UCSD-AML1 (cell line): ENCODE data around the gene SMOC2.
"Not testable (repeated sequence)": the region's sequence is repeated elsewhere in the genome, so short reads cannot be mapped to it uniquely, and the experiment has no call there.

ENCODE experiments used
- DNase-seq: peaks from one replicate; lab custom pipeline; 2025; ENCODE audit not compliant: unreplicated experiment; lab: John Stamatoyannopoulos, UW

The SMOC2 gene

DNA sequence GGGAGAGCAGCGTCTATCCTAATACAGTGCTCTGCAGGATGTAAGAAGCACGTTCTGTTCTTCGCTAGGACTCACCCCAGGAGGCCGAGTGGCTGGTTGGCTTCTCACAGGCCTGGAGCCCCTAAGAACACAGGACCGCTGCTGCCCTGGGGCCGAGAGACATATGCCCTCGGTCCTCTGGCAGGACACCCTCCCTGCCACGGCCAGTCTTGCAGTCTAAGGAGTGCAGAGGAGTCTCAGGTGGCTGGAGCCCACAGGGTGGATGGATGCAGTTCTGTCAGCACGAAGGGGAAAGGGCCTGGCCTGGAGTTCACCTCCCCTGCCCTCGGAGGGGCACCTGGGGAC lies 96.5 kb downstream of the SMOC2 start:
- no peak for DNase-seq

DNA sequence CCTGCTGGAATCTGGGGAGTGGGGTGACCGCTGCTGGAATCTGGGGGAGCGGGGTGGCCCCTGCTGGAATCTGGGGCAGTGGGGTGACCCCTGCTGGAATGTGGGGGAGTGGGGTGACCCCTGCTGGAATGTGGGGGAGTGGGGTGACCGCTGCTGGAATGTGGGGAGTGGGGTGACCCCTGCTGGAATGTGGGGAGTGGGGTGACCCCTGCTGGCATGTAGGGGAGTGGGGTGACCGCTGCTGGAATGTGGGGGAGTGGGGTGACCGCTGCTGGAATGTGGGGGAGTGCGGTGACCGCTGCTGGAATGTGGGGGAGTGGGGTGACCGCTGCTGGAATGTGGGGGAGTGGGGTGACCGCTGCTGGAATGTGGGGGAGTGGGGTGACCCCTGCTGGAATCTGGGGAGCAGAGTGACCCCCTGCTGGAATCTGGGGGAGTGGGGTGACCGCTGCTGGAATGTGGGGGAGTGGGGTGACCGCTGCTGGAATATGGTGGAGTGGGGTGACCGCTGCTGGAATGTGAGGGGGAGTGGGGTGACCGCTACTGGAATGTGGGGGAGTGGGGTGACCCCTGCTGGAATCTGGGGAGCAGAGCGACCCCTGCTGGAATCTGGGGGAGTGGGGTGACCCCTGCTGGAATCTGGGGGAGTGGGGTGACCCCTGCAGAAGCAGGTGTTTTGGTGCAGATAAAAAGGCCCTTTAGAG lies 97.4 kb downstream of the SMOC2 start:
- DNase-seq, result not testable (repeated sequence)

DNA sequence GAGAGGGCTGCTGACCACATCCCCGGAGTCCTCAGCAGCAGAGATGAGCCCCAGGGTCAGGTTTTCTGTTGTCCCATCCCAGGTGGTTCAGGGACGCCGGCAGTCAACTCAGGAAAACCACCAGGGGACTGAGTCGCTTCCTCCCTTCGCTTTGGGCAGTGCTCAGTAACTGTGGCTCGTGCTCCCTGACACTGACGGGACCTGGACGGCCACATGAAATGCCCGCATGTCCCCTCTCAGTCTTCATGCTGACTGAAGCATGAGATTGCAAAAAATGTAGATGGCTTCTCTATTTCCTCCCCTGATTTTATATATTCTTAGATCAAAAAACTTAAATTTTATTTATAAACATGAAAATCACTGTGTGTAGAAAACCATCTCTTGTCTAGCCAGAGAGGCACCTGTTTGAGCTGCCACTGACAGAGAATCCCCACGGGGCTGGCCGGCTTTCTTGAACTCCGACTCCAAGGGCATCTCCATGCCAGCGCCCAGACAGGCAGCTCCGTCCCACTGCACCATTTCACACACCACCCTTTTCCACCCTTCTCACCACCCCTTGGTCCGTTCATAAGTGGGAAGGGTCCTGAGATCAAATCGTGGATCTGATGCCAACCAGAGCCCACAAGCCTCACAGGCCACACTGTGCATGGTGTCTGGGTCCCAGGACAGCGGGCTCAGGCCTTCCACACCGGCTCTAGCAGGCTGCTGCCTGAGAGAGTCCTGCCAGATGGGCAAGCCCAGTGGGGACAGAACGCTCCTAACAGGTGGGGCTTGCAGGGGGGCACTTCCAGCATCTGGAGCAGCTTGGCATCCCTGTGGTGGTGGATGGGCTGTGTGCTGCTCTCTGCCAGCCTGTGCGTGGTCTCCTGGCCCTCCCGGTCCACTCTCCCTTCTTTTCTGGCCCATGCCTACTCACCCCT lies 98.2 kb downstream of the SMOC2 start:
- DNase-seq, result no peak

DNA sequence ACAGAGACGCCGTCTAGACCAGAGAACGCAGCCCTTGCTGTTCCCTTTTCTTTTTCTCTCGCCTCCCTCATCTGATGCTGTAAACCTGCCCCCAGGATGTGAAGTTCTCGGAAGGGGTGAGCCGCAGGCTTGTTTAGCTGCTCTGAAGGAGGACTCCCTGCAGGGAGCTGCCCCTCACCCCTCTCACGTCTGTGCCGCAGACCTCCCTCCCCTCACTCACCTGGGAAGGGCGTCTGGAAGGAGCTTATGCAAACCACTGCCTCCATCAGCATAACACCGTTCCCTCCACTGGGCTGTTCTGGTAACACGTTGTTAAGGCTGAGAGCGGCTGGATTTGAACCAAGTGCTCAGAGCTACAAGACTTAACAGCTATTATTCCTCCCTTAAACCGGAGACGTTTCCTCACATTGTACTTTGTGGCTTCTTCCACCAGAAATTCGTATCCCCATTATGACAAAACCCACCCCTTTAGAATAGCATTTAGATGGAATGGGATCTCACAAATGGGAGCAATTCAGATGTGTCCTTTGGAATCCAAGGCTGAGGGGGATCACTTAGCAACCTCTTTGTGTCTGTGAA lies 99.8 kb downstream of the SMOC2 start:
- no peak for DNase-seq

DNA sequence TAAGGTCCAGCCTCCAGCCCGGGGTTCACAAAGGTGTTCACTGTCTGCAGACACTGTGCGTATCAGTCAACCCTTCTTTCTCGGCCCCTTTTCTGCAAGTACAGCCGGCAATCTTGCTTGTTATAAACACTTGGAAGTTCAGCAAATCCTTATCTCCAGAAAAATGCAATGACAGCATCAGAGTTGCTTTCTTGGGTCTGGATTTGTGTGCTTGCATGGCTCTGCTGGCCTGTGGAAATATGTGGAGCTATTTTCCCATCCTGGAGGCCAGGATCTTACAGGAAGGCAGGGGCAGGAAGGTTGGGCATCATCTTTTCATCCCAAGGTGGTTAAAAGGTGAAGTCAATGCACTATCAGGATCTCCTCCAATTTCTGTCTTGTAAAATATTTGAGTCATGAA lies 100.3 kb downstream of the SMOC2 start:
- DNase-seq, result no peak

DNA sequence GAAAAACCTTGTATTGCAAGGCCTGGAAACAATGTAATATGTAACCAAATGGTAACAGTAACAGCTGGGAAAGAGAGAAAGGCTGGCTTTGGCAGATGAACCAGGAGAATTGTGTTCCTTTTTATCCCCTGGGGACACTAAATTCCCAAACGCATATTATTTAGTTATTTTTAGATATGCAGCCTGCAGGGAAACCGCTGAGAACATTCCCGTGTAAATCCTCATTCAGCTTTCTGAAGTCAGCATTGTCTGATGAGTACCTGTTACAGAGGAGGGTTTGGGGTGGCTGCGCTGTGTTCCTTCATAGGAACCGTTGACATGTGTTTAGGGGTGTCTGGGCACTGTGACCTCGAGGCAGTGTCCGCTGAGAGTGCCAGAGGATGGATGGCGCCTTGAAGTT lies 101.3 kb downstream of the SMOC2 start:
- DNase-seq, result no peak

DNA sequence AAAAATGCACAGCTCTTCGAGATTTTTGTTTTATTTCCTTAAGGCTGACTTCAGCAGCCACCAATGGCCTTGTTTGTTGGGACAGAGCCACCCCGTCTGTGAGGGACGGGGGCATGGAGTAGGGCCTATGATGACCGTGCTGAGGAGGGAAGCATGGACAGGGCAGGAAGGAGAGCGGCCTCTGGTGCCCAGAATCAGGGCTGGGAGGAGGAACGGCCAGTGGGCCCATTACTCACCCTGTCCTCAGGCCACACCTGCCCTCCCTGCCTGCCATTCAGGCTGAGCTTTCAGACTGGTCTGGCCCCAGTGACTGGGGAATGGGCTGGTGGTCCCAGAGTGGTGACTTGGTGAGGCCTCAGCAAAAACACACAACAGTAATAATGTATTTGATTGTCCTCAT lies 104.4 kb downstream of the SMOC2 start:
- DNase-seq, result no peak

DNA sequence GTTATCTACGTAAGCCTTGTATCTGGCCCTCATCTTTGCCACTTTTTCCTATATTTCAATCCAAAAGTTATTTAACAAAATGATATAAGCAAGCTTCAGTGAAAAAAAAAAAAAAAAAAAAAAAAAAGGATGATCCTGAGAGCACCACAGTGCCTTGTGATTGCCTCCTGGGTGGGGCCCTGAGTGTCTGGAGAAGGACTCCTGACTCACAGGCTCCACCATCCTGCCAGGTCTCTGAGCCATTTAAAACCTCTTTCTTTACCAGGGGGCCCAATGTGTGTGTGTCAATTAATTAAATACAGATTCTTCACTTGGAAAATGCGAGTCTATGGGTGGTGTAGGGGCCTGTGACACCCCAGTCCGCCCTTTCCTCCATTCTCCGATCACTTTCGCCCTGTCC lies 105.2 kb downstream of the SMOC2 start:
- DNase-seq, result no peak

DNA sequence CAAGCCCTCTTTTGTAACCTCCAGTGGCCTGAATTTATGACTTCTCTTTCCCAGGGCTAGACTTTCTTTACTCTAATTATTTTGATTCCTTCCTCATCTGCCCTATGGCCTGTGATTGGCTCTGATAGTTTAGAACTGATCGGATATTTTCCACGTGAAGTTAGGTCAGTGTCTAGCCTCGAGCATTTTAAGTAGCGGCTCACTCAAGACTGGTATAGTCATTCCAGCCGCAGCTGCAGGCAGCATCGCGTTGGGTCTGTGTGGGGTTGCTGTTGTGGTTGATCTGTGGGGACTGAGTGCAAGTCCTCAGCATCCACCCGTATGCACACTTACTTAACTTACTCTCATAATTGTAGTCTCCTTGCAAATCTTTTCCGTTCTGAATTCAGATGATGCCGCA lies 105.7 kb downstream of the SMOC2 start:
- no peak for DNase-seq

DNA sequence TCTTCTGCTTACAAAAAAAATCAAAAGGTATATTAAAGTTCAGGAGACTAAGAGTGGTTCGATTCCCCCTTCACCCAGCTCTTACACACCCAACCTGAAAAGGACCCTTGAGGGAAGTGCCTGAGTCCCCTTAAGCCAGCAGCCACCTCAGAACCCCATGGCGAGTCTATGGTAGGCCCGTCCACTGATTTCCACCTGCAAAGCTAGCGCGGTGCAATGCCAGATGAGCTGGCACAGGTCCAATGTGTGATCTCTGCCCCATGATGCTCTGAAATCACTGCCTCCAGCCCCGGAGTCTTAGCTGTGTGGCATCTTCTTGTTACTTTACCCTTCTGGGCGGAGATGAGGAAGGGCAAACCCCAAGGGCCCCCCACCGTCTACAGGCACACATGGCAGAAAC lies 109.3 kb downstream of the SMOC2 start:
- DNase-seq, result no peak

DNA sequence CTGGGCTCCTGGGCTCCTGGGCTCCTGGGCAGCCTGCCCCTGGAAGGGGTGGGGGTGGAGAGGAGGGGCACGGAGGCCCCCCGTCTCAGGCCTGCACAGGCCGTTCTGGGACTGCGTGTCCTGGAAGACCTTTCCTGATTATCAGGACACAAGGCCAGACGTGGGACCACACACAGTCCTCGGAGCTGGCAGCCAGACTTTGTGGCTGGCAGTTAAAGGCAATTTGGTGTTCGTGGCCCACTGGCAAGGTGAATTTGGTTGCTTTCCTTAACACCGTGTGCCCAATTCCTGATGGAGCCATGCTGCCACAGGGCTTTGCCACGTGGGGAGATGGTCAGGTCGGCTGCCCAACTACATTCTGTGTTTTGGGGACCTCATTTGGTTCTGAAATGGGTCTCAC lies 113.5 kb downstream of the SMOC2 start:
- no peak for DNase-seq

DNA sequence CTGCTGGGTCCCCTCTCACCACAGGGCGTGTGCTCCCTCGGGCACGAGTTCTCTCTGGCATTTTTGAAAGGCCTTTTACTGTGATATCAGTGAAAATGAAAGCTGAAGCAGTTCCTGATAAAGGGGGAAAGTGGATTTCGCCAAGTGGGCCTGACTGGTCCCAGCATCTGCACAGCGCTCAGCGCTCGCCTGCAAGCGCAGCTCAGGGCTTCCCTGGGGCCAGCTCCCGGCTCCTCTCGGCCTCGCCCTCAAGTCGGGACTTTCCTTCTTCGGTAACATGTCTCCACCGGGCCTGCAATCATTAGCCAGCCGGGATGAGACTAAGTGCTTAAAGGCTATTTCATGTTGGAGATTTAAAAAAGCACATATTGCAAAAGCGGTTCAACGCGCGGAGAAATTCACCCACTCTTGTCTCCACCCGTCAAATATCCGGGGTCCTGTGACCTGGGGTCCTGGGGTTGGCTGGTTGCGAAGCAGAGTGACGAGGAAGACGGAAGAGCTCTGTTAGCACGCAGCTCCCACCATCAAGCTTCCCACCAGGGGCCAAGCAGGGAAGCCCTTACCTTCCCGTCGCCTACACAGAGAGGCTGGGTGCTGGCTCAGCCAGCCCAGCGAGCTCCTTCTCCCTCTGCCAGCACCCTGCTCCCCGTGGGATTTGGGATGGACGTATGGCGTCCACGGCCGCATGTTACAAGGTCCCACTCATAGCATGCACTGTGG lies 114.1 kb downstream of the SMOC2 start:
- no peak for DNase-seq

DNA sequence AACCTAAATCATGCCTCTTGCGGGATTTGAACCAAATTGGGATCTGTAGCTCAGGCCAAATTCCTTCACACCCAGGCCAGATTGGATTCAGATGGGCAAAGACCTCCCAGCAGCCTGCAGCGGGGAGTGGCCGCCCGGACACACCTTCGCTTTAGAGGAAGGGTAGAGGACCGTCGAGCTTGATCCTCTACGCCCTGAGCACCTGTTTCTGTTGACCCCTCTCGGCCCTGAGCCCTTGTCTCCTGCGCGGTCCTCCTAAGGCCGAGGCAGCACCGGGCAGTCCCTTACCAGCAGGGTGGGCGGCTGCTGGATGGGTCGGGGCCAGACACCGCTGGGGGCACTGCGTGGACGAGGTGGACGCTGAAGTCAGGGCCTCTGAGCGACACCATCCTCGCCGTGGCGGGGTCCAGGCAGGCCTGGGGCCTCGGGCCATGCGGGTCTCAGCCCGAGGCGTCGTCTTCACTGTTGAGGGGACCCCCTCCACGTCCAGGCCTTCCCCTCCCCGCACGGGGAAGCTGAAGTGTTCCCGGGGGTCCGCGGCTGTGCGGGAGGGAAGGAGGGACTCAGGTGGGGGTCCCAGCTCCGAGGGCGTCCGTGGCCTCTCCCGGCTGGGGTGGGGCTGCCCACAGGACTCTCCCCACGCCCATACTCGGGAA lies 114.8 kb downstream of the SMOC2 start:
- DNase-seq, result no peak

DNA sequence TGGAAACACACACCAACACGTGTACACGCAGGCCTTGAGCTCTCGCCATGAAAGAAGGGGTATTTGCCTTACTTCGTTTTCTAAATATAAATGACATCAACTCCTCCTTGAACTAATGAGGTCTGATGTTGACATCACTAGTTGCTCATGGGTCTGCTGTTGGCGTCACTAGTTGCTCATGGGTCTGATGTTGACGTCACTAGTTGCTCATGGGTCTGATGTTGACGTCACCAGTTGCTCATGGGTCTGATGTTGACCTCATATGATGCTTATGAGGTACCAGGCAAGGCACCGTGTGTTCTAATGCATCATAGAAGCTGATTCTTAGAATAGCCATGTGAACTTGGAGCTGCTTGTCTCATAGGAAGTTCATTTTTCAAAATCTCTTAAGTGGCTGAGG lies 116.5 kb downstream of the SMOC2 start:
- no peak for DNase-seq

DNA sequence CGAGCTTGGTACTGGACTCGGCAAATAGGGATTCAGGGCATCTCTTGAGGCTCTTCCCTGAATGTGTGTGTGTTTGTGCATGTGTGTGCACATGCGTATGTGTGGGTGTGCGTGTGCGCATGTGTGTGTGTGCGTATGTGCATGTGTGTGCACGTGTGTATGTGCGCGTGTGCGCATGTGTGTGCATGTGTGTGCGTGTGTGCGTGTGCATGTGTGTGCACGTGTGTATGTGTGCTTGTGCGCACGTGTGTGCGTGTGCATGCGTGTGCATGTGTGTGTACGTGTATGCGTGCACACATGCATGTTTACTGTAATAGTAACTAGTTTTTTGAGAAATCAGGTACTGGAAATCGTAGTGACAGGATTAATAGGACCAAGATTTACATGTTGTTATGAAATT lies 117.7 kb downstream of the SMOC2 start:
- DNase-seq, result no peak

DNA sequence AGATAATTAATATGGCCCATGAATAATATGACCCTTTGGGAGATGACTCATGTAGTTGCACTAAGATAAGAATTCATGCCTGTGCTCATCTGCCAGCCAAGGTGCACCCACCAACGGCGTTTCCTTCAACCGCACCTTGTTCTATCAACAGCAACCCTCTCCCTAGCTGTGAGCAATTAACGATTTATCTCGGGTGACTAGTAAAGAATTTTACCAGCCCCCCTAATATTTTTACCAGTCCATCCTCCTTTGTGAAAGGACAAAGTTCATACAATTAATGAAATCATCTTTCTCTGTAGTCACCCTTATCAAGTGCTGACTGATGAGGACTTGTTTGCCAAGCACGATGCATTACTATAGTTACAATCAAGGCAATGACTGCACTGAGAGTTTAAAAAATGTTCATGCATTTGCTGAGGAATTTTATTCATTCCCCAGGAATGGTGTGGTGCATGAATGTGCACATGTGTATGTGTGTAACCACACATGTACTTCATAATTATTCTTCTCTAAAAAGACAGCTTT lies 118.7 kb downstream of the SMOC2 start:
- DNase-seq, result no peak

DNA sequence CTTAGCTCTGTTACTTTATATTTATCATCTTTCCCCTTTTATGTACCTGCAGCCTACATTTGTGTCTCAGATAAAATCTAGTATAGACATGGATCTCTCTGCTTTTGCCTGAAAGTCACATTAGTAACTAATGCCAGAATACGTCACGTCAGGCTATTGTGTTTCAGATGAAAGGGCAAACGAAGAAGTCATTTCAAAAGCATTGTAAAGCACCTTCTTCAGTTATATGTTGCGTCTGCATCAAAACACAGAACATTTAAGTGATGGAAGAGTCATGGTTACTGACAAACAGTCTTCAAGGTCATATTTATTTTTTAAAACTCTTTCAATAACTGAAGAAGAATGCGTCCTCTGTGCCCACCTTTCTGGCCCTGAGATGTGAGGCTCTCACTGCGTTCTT lies 119.1 kb downstream of the SMOC2 start:
- no peak for DNase-seq

DNA sequence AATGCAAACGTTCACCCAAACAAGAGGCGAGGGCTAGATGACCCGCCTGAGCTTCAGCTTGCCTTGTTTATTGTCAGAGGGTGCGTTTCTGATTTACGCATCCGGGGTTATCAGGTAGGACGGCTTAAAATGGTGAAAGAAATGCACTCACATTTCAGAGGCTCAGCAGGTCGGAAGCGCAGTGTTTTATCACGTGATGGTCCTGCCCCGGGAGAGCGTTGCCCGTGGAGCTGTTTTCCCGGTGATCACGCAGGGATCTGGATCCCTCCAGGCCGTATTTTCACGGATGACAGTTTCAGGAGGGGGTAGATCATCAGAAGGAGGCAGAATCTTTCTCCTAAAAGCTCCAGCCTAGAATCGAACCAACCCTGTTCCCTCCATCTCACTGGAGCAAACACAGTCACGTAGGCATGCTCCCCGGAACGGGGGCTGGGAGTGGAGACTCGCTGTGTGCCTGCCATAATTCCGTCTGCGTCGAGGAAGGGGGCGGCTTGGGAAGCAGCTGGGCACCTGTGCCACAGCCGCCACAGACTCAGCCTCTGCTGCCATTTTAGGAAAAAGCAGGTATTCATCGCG lies 121.7 kb downstream of the SMOC2 start:
- no peak for DNase-seq

DNA sequence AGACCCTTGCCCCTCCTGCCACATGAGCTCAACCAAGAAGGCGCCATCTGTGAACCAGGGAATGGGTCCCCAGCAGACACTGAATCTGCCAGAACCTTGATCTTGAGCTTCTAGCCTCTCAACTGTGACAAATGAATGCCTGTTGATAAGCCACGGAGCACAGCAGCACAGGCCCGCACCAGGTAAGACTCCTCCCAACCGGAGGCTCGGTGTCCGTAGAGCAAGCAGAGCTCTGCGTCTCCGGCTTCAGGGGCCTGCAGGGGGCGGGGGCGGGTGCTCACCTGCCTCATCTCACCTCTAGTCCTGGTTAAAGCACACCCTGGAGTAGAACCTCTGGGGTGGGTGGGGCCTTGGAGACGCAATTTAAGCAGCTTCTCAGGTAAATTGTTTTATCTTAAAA lies 122.7 kb downstream of the SMOC2 start:
- no peak for DNase-seq

DNA sequence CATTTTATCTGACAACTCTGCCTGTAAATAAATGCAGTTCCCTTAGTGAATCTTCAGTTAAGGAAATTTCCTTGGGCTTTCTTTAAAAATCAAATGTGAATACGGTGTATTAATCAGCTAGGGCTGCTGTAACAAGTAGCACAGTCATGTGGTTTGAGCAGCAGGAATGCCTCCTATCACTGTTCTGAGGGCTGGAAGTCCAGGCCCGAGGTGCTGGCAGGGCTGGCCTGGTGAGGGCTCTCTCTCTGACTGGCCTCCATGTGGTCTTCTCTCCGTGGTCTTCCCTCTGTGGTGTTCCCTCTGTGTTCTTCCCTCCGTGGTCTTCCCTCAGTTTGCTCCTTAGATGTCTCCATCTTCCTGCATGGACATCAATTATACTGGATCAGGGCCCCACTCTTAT lies 124.1 kb downstream of the SMOC2 start:
- DNase-seq, result no peak

DNA sequence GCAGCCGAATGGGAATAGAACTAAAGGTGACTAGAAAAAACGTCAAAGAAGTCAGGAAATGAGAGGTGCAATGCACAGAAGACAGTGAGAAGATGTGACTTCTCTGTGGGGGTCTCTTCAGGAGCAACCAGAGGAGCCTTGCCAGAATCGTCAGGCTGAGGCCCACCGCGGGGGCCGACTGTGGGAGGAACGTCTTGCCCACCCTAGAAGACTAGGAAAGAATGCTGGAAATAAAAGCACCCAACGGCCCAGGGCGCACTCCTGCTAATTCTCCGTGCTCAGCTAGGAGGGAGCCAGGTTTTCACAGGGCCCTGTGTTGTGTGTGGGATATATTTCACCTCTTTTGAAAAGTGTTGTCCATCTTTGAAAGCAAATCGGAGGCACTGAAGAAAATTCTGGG lies 129.2 kb downstream of the SMOC2 start:
- no peak for DNase-seq
